Stromal cell of bone marrow (primary cell): Measurements from ENCODE around the gene PPP1R3E.

ENCODE experiments used
- DNase-seq: peaks from one replicate; pipeline ENCODE4 v3.0.0-alpha.2; 2012; ENCODE audit warnings: low read depth

The PPP1R3E gene

GRCh38 chr14:23322568-23323517 lies 20.2 kb upstream of the PPP1R3E start:
- DNase-seq: no peak

DNA sequence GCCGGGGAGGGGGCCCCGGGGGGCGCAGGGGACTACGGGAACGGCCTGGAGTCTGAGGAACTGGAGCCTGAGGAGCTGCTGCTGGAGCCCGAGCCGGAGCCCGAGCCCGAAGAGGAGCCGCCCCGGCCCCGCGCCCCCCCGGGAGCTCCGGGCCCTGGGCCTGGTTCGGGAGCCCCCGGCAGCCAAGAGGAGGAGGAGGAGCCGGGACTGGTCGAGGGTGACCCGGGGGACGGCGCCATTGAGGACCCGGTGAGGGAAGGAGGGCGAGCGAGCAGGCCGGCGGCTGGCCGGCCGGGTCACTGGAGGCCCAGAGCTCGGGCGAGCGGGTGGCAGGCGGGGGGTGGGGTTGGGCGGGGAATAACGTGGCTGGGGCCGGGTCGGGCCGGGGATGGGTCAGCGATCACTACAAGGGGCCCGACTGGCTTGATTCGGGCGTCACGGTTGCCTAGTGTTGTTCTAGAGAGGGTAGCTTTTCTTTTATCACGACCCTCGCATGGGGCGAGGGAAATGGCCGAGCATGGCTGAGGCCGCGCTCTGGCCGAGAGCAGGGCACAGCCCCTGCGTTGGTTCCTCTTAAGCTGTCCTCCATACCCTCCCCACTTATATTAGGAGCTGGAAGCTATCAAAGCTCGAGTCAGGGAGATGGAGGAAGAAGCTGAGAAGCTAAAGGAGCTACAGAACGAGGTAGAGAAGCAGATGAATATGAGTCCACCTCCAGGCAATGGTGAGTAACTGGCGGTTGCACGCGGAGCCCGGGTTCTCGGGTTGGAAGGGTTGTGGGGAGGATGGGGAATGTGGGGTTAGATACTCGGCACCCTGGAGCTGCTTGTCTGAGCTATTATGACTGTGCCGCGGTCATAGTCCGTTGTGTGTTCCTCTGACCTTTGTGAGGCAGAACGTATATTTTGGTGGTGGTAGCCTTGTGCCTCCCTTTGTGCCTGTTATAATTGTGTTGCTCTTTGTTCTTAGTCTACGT lies 19.2 kb upstream of the PPP1R3E start:
- DNase-seq: peak; percentile 38

DNA sequence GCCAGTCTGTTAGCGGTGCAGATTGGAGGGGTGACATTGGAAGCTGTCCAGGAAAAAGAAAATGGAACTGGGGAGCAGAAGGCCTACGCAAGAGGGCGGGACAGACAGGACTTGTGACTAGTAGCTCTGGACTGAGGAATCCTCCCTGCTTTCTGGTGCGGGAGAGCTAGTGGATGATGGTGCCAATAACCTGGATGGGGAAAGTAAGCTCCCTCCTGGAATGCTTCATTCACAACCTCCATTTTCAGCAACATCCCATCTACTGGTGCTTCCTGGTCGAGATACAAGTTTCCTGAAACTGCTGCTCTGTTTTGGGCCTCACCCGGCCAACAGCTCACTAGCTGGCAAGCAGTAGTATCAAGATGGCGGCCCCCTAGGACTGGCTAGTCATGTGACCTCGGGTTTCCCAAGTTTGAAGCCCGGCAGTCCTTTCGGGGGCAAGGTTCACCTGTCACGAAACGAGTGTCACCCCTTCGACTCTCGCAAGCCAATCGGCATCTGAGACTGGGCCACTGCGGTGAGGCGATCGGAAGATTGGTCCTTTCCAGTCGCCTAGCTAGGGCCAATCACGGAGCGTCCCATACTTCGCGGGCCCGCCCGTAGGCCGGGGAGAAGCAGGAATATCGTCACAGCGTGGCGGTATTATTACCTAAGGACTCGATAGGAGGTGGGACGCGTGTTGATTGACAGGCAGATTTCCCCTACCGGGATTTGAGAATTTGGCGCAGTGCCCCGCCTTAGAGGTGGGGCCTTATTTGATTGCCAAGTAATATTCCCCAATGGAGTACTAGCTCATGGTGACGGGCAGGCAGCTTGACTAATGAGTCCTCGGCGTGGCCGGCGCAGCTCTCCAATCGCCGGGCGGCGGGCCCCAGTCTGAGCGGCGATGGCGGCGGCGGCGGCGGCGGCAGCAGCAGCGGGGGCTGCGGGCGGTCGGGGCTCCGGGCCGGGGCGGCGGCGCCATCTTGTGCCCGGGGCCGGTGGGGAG lies 18.2 kb upstream of the PPP1R3E start, which contains the start of gene PABPN1:
Gene PABPN1, plus strand, starts transcription at position 874 of the 988 bp plus-strand sequence. Its CDS starts 13 bp downstream, at position 887.
- peak; percentile 99 for DNase-seq

DNA sequence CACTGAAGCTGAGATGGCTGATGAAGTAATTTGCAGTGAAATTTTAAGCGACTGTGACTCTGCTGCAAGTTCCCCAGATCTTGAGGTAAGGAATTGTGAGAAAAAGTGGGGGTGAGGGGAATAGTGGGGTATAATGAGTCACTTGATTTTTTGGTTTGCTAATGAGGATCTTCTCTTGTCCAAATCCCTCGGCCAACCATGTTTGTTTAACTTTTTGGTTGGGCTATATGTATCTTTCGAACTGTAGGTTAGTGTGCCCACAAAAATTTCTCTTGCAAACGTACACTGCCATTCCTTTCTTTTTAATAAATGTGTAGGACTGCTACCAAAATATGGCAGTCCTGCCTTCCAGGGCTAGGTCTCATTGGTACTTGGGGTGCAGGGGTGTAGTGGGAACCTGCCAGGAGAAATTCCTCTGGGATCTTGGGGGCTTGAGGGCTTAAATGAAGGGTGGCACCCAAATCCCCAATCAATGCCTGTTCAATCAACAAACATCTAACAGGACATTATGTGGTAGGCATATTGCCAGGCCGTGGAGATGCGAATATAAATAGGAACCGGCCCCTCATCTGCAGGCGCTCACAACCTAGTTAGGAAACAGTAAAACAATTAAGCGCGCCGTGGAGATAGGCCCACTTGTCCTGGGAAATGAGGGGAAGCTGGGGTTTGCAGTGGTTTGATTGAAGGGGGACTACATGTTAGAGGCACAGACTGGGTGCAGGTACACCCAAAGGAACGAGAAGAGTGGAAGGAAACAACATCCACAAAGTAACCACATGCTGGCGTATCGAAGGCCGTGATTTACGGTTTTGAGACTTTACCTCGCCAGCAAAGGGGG lies 17.3 kb upstream of the PPP1R3E start:
- DNase-seq: no peak

GRCh38 chr14:23316300-23316699 lies 13.6 kb upstream of the PPP1R3E start:
- no peak for DNase-seq

DNA sequence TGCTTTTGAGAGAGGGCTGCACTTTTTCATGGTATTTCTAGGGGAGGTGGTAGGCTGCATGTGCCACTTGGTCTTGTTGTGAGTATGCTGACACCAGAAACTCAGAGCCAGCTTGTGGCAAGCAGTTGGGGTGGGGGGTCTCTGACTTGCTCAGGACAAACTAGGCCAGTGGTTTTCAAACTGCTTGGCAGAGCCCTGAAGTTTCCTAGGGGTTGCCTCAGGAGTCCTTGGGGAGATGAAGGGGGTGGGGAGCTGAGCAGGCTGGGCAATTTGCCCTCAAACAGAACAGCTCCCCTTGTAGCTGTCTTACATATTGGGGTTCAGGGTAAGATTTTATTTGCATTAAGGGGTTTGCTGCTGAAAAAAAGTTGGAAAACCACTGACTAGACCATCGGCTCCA lies 7.9 kb upstream of the PPP1R3E start:
- DNase-seq: no peak

DNA sequence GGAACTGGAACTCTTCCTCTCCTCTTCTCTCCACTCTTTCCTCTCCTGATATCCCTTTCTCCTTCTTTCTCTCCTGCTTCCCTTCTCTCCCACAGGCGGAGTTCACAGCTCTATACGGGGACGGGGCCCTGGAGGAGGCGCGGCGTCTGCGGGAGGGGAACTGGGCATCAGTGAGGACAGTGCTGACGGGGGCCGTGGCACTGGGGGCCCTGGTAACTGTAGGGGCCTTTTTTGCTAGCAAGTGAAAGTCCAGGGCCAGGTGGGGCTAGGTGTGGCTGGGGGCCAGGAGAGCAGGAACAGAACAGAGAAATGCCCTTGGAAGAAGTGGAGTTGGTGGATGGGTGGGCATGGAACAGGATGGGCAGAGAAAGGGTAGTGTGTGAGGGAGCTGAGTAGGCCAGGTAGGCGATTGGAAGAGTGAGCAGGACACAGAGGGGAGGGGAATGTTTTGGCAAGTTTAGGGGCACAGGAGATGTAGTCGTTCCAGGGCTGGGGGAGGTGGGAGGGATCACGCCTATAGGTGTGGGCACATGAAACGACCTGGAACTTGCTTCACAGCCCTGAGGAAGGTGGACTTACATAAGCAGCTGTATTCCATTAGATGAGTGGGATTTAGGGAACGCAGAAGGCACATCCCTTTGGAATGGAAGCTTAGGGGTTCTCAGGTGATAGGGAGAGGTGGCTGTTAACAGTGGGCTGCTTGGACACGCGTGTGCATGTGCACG lies 6.2 kb upstream of the PPP1R3E start:
- DNase-seq: no peak

- no peak for DNase-seq
Measured at GRCh38 chr14:23307687-23308644, 5.3 kb upstream of the PPP1R3E start.

GRCh38 chr14:23307146-23307530 lies 4.5 kb upstream of the PPP1R3E start:
- DNase-seq: no peak

DNA sequence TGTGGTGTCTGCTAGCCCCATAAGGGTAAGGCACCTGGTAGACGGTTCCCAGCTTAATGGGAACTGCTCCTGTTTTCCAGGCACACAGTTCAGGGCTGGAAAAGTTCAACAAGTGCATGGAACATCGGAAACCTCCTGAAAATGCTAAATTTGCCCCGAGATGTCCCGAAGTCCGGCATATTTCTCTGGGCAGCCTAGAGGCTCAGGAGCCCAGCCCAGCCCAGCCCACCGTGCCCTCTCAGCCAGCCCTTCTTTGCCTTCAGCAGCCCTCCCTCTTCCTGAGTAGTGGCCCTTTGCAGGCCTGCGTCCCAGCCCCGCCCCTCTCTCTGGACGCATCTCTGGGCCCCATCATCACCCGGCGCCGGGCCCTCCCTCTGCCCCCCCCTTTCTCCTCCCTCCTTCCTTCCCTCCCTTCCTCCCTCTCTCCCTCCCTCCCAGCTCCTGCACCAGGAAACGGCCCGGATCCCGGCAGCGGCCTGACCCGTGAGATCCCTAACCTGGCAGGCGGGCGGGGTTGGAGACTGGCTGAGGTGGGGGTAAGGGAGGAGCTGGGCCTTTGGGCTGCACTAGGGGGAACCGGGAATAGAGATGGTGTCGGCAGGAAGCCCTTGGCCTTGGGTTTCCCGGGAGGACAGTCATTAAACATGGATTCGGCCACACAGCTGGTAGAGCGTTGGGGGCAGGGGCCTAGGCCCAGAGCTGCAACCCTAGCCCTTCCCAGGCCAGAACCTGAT lies 3.9 kb upstream of the PPP1R3E start, which contains the start of gene BCL2L2:
Gene BCL2L2, plus strand, starts transcription at position 422 of the 734 bp plus-strand sequence. CDS start 935 bp downstream, outside the sequence.
- peak; percentile 85 for DNase-seq

- DNase-seq: no peak
Measured at GRCh38 chr14:23301969-23302289, 730 bp downstream of the PPP1R3E start.

- DNase-seq: peak; percentile 97
Measured at GRCh38 chr14:23301288-23301968, 1.2 kb downstream of the PPP1R3E start.

GRCh38 chr14:23300687-23301223 lies 1.9 kb downstream of the PPP1R3E start:
- no peak for DNase-seq

DNA sequence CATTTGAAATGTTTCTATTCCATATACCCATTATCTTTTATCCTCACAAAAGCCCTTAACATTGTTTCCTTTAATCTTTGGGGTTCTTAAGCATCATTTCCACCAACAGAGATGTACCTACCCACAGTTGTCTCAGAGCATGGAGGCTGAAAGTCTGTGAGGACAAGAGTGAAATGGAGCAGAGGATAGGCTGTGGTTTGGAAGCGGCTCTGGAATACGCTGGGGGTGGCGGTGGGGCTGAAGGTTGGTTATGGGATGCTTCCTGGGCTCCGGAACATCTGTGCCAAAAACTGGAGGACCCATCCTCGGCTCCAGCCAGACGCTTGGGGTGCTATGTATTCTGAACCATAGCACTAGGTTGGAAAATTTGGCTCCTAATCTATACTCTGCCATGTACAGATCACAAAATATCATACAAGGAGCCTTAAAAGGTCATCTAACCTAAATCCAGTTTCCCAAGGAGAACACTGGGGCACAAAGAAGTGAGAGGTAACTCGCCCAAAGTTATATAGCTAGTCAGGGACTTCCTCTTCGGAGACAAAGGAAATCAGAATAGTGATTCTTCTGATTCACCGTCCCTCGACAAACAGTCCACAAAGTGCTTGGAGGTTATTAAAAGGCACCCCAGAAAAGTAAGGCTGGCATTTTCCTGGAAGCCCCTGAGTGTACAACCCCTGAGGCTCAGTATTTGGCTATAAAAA lies 2.5 kb downstream of the PPP1R3E start:
- DNase-seq: no peak

GRCh38 chr14:23299211-23299957 lies 3.3 kb downstream of the PPP1R3E start:
- DNase-seq: peak; percentile 63
